Fibroblast of lung (primary cell): ENCODE results near the gene FUCA2.

Source experiments
- EZH2 ChIP-seq: IDR thresholded peaks from 2 replicates; pipeline ENCODE4 v1.5.1; 2012; ENCODE audit warnings: low read length, control low read depth, mild to moderate bottlenecking; ENCODE audit errors: missing control alignments
- TF ChIP-seq, protein P1 (sequence below), 2 donors: IDR thresholded peaks in 1 of 2; conservative IDR thresholded peaks in 1 of 2; 1 replicate in 1 of 2; 2 replicates in 1 of 2; pipeline ENCODE4 v1.5.1; 2011 to 2012; ENCODE audit warnings: low read length in 2 of 2, control low read depth in 1 of 2, inconsistent platforms in 1 of 2, low read depth in 1 of 2, mild to moderate bottlenecking in 1 of 2

GRCh38 chr6:143545165-143545564 lies 33.6 kb upstream of the FUCA2 start:
- TF ChIP-seq, protein P1, sequence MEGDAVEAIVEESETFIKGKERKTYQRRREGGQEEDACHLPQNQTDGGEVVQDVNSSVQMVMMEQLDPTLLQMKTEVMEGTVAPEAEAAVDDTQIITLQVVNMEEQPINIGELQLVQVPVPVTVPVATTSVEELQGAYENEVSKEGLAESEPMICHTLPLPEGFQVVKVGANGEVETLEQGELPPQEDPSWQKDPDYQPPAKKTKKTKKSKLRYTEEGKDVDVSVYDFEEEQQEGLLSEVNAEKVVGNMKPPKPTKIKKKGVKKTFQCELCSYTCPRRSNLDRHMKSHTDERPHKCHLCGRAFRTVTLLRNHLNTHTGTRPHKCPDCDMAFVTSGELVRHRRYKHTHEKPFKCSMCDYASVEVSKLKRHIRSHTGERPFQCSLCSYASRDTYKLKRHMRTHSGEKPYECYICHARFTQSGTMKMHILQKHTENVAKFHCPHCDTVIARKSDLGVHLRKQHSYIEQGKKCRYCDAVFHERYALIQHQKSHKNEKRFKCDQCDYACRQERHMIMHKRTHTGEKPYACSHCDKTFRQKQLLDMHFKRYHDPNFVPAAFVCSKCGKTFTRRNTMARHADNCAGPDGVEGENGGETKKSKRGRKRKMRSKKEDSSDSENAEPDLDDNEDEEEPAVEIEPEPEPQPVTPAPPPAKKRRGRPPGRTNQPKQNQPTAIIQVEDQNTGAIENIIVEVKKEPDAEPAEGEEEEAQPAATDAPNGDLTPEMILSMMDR (conservative IDR thresholded peaks at IDR 0.05 in 1 of 2, IDR thresholded peaks at IDR 0.05 in 1 of 2; ENCODE audit: low read depth in 1 of 2, low read length in 2 of 2), result no peak
- TF ChIP-seq EZH2, result no peak
